Suprapubic skin (tissue), 4 donors: ENCODE data around the gene TLCD2. TPM values are rescaled to one million over a fixed set of nuclear protein-coding genes. Genes with fewer than 3 reads are reported as not detected.
"Not testable (repeated sequence)": the region's sequence is repeated elsewhere in the genome, so short reads cannot be mapped to it uniquely, and the experiment has no call there.

Source experiments
- DNase-seq, 2 donors: peaks; one replicate each; pipeline ENCODE4 v3.0.0-alpha.2; 2019; ENCODE audit warnings: low spot score in 2 of 2
- H3K27ac ChIP-seq: fragments of 200-600 bp; sonication (generic); one replicate; pipeline ENCODE4 v1.5.1; 2019
- H3K27me3 ChIP-seq: fragments of 200-600 bp; sonication (generic); one replicate; pipeline ENCODE4 v1.5.1; 2019
- H3K36me3 ChIP-seq: fragments of 200-600 bp; sonication (generic); one replicate; pipeline ENCODE4 v1.5.1; 2019
- H3K4me1 ChIP-seq: fragments of 200-600 bp; sonication (generic); one replicate; pipeline ENCODE4 v1.5.1; 2019
- H3K4me3 ChIP-seq: fragments of 200-600 bp; sonication (generic); one replicate; pipeline ENCODE4 v1.5.1; 2019; ENCODE audit warnings: mild to moderate bottlenecking
- H3K9me3 ChIP-seq: fragments of 200-600 bp; sonication (generic); one replicate; pipeline ENCODE4 v1.5.1; 2019
- CTCF ChIP-seq, 2 donors: fragments of 200-600 bp in 1 of 2; fragments of 450-650 bp in 1 of 2; sonication (generic) in 1 of 2; IDR thresholded peaks; one replicate each; pipeline ENCODE4 v1.5.1; 2016 to 2019; ENCODE audit warnings: antibody characterized with exemption in 2 of 2, mild to moderate bottlenecking in 1 of 2, moderate library complexity in 1 of 2
- EP300 ChIP-seq: sonication (generic); formaldehyde crosslinking; IDR thresholded peaks from one replicate; pipeline ENCODE4 v1.6.1; 2017; ENCODE audit warnings: antibody characterized with exemption
- POLR2A ChIP-seq, 2 donors: fragments of 450-650 bp; IDR thresholded peaks; one replicate each; pipeline ENCODE4 v1.6.1; 2017; ENCODE audit warnings: antibody characterized with exemption in 2 of 2, mild to moderate bottlenecking in 2 of 2, moderate library complexity in 2 of 2
- POLR2AphosphoS5 ChIP-seq, 3 donors: sonication (generic); formaldehyde crosslinking; IDR thresholded peaks; one replicate each; pipeline ENCODE4 v1.6.1; 2017; ENCODE audit warnings: antibody characterized with exemption in 3 of 3
- WGBS: methylation state at CpG from one replicate; pipeline ENCODE4 v1.1.5; 2018; 5-methylcytosine and 5-hydroxymethylcytosine counted together
- total RNA-seq, 4 donors: library from RNA; depleted of rRNA; stranded (reverse); fragments of >200 nt; gene quantifications; one replicate each; pipeline ENCODE4 v1.1.0, GENCODE V29; 2016

The TLCD2 gene
- total RNA-seq, 4 donors from 2014 or later: 2.2 to 4.6 (median 2.9) TPM

- H3K27me3 ChIP-seq: no peaks in the 10 kb centered on the region
- 75% methylated on average over 24 of the region's 29 CpGs for WGBS
- TF ChIP-seq EP300 (no peak), CTCF (IDR thresholded peaks at IDR 0.05) (no peak), POLR2AphosphoS5 (IDR thresholded peaks at IDR 0.05) (no peak), POLR2A (IDR thresholded peaks at IDR 0.05) (no peak)
- no peaks in the 10 kb centered on the region for H3K9me3 ChIP-seq
- H3K36me3 ChIP-seq: no peaks in the 10 kb centered on the region
- peak overlapping the region; percentile 48 for H3K27ac ChIP-seq
- peak in 1 of 2 donors; percentile 66 for DNase-seq
- H3K4me1 ChIP-seq: peaks cover 40% of the 10 kb centered on the region
- no peak overlapping the region for H3K4me3 ChIP-seq
Measured at GRCh38 chr17:1744551-1745512, 34.7 kb upstream of the TLCD2 start.

GRCh38 chr17:1743088-1743439 is 32.9 kb upstream of the TLCD2 start:
- WGBS: no CpG with 5 or more reads among the region's 2 CpGs
- H3K4me1 ChIP-seq: peaks cover 40% of the 10 kb centered on the region
- H3K4me3 ChIP-seq: no peak overlapping the region
- H3K36me3 ChIP-seq: peaks cover 2% of the 10 kb centered on the region
- H3K9me3 ChIP-seq: no peaks in the 10 kb centered on the region
- peak in 1 of 2 donors; percentile 53 for DNase-seq
- no peaks in the 10 kb centered on the region for H3K27me3 ChIP-seq
- H3K27ac ChIP-seq: no peak overlapping the region
- TF ChIP-seq POLR2A (IDR thresholded peaks at IDR 0.05) (no peak), EP300 (no peak), POLR2AphosphoS5 (IDR thresholded peaks at IDR 0.05) (no peak), CTCF (IDR thresholded peaks at IDR 0.05) (no peak)

- peak in 1 of 2 donors; percentile 48 for DNase-seq
- no peak within 1 kb of the TSS for H3K4me3 ChIP-seq
- H3K36me3 ChIP-seq: peaks cover 8% of the 10 kb centered on the region
- TF ChIP-seq POLR2A (IDR thresholded peaks at IDR 0.05) (no peak), EP300 (no peak), CTCF (IDR thresholded peaks at IDR 0.05) (no peak), POLR2AphosphoS5 (IDR thresholded peaks at IDR 0.05) (no peak)
- no peak within 1 kb of the TSS for H3K27ac ChIP-seq
- WGBS: 69% methylated on average over 10 of the region's 10 CpGs
- H3K4me1 ChIP-seq: peaks cover 39% of the 10 kb centered on the region
- no peaks in the 10 kb centered on the region for H3K27me3 ChIP-seq
- H3K9me3 ChIP-seq: no peaks in the 10 kb centered on the region
Measured at GRCh38 chr17:1742371-1743087, 32.4 kb upstream of the TLCD2 start, which contains the start of gene SERPINF2. Gene SERPINF2, plus strand, starts transcription at chr17:1742871. Its CDS starts 2,125 bp downstream, at chr17:1744996.

GRCh38 chr17:1741899-1742298 is 31.7 kb upstream of the TLCD2 start:
- not testable (repeated sequence) for H3K27me3 ChIP-seq, DNase-seq, H3K27ac ChIP-seq, H3K4me3 ChIP-seq, H3K9me3 ChIP-seq
- WGBS: 77% methylated on average over 7 of the region's 7 CpGs
- peaks cover 37% of the 10 kb centered on the region for H3K4me1 ChIP-seq
- peaks cover 14% of the 10 kb centered on the region for H3K36me3 ChIP-seq

GRCh38 chr17:1737531-1738291 is 27.5 kb upstream of the TLCD2 start:
- H3K9me3 ChIP-seq: no peaks in the 10 kb centered on the region
- DNase-seq: no peak
- H3K36me3 ChIP-seq: peaks cover 52% of the 10 kb centered on the region
- H3K4me1 ChIP-seq: peaks cover 18% of the 10 kb centered on the region
- H3K27ac ChIP-seq: no peak overlapping the region
- TF ChIP-seq EP300 (no peak), CTCF (IDR thresholded peaks at IDR 0.05) (no peak)
- 91% methylated on average over 14 of the region's 21 CpGs for WGBS
- no peak overlapping the region for H3K4me3 ChIP-seq
- H3K27me3 ChIP-seq: no peaks in the 10 kb centered on the region
